ENCODE results near the gene ALG12. TPM values are rescaled to one million over a fixed set of nuclear protein-coding genes. Genes with fewer than 3 reads are reported as not detected.

ALG12 gene
- polyA plus RNA-seq, 1 of the 3 experiments (the other 2 are of a cell fraction) = 9.9 TPM

DNA sequence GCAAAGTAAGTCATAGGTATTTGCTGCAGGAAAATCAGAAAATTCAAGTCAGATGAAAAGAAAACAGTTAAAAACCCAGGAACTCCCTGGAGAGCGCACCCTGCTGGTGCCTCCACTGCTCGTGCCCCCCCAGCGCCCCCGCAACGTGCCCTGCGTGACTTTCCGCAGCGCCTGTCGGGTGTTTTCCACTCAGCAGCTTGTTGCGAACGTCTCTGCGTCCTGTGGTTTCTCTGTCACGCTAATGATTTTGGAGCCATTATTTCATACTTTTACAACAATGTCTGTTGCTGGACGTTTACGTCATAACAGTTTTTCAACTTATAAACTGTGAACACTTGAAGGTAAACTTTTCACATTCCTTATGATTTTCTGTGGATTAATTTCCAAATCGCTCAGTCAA, 5.2 kb upstream of the ALG12 start:
- H3K36me3 ChIP-seq (replicated peaks in 1 of 2; ENCODE audit: control insufficient read depth in 1 of 2, insufficient read depth in 2 of 2, low read length in 1 of 2) = peaks cover 0 to 36% of the 10 kb centered on the region in 2 experiments
- WGBS (ENCODE audit: low lambda C conversion rate) = 77% methylated on average over 16 of the region's 16 CpGs
- H3K9me2 ChIP-seq = no peaks in the 10 kb centered on the region
- H3K9ac ChIP-seq = no peak overlapping the region
- no peak overlapping the region for H3K4me2 ChIP-seq
- no peaks in the 10 kb centered on the region for H3F3A ChIP-seq (replicated peaks; ENCODE audit: insufficient read depth)
- no peaks in the 10 kb centered on the region for H3K79me2 ChIP-seq (ENCODE audit: insufficient read depth)
- H3K4me3 ChIP-seq (ENCODE audit: low read depth in 2 of 2, low read length in 1 of 2) = no peak overlapping the region
- ChIA-PET CTCF (interaction anchor here (1.0 to 2.2 kb wide), 2 partner anchors 45 to 107 kb away, joined by 3 to 5 read pairs; no protein-coding TSS in a partner anchor), POLR2A (no interaction called here)
- no peak overlapping the region for H3K27ac ChIP-seq (ENCODE audit: low read depth in 2 of 2, low read length in 1 of 2)
- no peak overlapping the region for H2AFZ ChIP-seq (ENCODE audit: low read depth)
- TF ChIP-seq TAF1 (IDR thresholded peaks at IDR 0.05; ENCODE audit: borderline replicate concordance, low read depth, low read length) = no peak
- TF ChIP-seq GABPA (IDR thresholded peaks at IDR 0.05; ENCODE audit: low read depth) = no peak
- no peak for TF ChIP-seq JUND (IDR thresholded peaks at IDR 0.05)
- TF ChIP-seq, protein P1, sequence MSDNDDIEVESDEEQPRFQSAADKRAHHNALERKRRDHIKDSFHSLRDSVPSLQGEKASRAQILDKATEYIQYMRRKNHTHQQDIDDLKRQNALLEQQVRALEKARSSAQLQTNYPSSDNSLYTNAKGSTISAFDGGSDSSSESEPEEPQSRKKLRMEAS (IDR thresholded peaks at IDR 0.05; ENCODE audit: low read depth) = no peak
- no peak for TF ChIP-seq SIN3A (IDR thresholded peaks at IDR 0.05; ENCODE audit: borderline replicate concordance, low read depth, low read length)
- TF ChIP-seq POLR2AphosphoS5 (IDR thresholded peaks at IDR 0.05; ENCODE audit: low read depth, low read length) = no peak
- TF ChIP-seq FOSL2 (IDR thresholded peaks at IDR 0.05; ENCODE audit: borderline replicate concordance, low read depth) = no peak
- no peak for TF ChIP-seq ELF1 (IDR thresholded peaks at IDR 0.05)
- TF ChIP-seq FOXM1 (IDR thresholded peaks at IDR 0.05; ENCODE audit: low read depth) = no peak
- TF ChIP-seq, protein P2, sequence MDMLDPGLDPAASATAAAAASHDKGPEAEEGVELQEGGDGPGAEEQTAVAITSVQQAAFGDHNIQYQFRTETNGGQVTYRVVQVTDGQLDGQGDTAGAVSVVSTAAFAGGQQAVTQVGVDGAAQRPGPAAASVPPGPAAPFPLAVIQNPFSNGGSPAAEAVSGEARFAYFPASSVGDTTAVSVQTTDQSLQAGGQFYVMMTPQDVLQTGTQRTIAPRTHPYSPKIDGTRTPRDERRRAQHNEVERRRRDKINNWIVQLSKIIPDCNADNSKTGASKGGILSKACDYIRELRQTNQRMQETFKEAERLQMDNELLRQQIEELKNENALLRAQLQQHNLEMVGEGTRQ (IDR thresholded peaks at IDR 0.05; ENCODE audit: borderline replicate concordance, low read depth, low read length) = no peak
- TF ChIP-seq, protein P3, sequence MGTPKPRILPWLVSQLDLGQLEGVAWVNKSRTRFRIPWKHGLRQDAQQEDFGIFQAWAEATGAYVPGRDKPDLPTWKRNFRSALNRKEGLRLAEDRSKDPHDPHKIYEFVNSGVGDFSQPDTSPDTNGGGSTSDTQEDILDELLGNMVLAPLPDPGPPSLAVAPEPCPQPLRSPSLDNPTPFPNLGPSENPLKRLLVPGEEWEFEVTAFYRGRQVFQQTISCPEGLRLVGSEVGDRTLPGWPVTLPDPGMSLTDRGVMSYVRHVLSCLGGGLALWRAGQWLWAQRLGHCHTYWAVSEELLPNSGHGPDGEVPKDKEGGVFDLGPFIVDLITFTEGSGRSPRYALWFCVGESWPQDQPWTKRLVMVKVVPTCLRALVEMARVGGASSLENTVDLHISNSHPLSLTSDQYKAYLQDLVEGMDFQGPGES (IDR thresholded peaks at IDR 0.05; ENCODE audit: low read depth, low read length) = no peak
- no peak for TF ChIP-seq RAD21 (IDR thresholded peaks at IDR 0.05; ENCODE audit: low read length)
- no peak for TF ChIP-seq RXRA (IDR thresholded peaks at IDR 0.05; ENCODE audit: borderline replicate concordance, low read depth)
- peaks cover 0 to 10% of the 10 kb centered on the region in 2 experiments; a peak in 2 of 4 replicates for H3K4me1 ChIP-seq (ENCODE audit: control insufficient read depth in 1 of 2, insufficient read depth in 2 of 2, low read depth in 1 of 2, low read length in 1 of 2)
- no peaks in the 10 kb centered on the region for H4K20me1 ChIP-seq (ENCODE audit: insufficient read depth)
- H3K9me3 ChIP-seq = no peaks in the 10 kb centered on the region
- no peak for DNase-seq
- H3K27me3 ChIP-seq (ENCODE audit: insufficient read depth) = no peaks in the 10 kb centered on the region

DNA sequence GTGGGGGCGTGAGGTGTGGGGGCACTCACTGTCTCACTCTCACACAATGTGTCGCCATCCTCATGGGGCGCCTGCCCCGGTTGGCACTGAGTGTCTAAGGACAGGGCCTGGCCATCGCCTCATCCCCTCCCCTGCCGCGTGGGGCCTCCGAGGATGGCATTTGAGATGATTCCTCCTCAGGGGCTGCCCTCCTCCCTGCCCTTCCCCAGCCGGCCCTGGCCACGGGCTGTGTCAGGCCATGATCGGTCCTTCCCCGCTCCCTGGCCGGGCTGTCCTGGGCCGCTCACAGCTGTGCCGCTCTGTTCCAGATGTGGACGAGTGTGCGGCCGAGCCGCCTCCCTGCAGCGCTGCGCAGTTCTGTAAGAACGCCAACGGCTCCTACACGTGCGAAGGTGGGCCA, 4.7 kb upstream of the ALG12 start:
- WGBS (ENCODE audit: low lambda C conversion rate) = 92% methylated on average over 16 of the region's 25 CpGs
- no peak overlapping the region for H3K27ac ChIP-seq (ENCODE audit: low read depth in 2 of 2, low read length in 1 of 2)
- H2AFZ ChIP-seq (ENCODE audit: low read depth) = no peak overlapping the region
- TF ChIP-seq GABPA (IDR thresholded peaks at IDR 0.05; ENCODE audit: low read depth) (no peak), TAF1 (IDR thresholded peaks at IDR 0.05; ENCODE audit: borderline replicate concordance, low read depth, low read length) (no peak), POLR2AphosphoS5 (IDR thresholded peaks at IDR 0.05; ENCODE audit: low read depth, low read length) (no peak), TCF12 (IDR thresholded peaks at IDR 0.05) (no peak)
- TF ChIP-seq, protein P1 (IDR thresholded peaks at IDR 0.05; ENCODE audit: low read depth) = no peak
- H3K79me2 ChIP-seq (ENCODE audit: insufficient read depth) = no peaks in the 10 kb centered on the region
- H3K27me3 ChIP-seq (ENCODE audit: insufficient read depth) = no peaks in the 10 kb centered on the region
- peaks cover 0 to 10% of the 10 kb centered on the region in 2 experiments; a peak in 2 of 4 replicates for H3K4me1 ChIP-seq (ENCODE audit: control insufficient read depth in 1 of 2, insufficient read depth in 2 of 2, low read depth in 1 of 2, low read length in 1 of 2)
- H3K36me3 ChIP-seq (replicated peaks in 1 of 2; ENCODE audit: control insufficient read depth in 1 of 2, insufficient read depth in 2 of 2, low read length in 1 of 2) = peaks cover 0 to 36% of the 10 kb centered on the region in 2 experiments
- no peak overlapping the region for H3K4me3 ChIP-seq (ENCODE audit: low read depth in 2 of 2, low read length in 1 of 2)
- H3K9me2 ChIP-seq = no peaks in the 10 kb centered on the region
- no peaks in the 10 kb centered on the region for H4K20me1 ChIP-seq (ENCODE audit: insufficient read depth)
- ChIA-PET CTCF (interaction anchor here (2.2 to 4.1 kb wide), 2 partner anchors 7 to 107 kb away, joined by 5 to 18 read pairs; no protein-coding TSS in a partner anchor), POLR2A (no interaction called here)
- no peak overlapping the region for H3K4me2 ChIP-seq
- no peaks in the 10 kb centered on the region for H3F3A ChIP-seq (replicated peaks; ENCODE audit: insufficient read depth)
- no peak for DNase-seq
- no peaks in the 10 kb centered on the region for H3K9me3 ChIP-seq
- no peak overlapping the region for H3K9ac ChIP-seq
